LNCaP clone FGC (cell line): ENCODE measurements around the gene TEX22.
"Not testable (repeated sequence)": the region's sequence is repeated elsewhere in the genome, so short reads cannot be mapped to it uniquely, and the experiment has no call there.

Experiments used
- DNase-seq: peaks from one replicate; pipeline ENCODE4 v3.0.0-alpha.2; 2011; ENCODE audit warnings: low read depth
- H3K4me3 ChIP-seq: 2 replicates; pipeline ENCODE4 v1.5.1; 2011; ENCODE audit warnings: mild to moderate bottlenecking, low read depth, low read length, control low read depth
- CTCF ChIP-seq: IDR thresholded peaks from 2 replicates; pipeline ENCODE4 v1.5.1; 2012; ENCODE audit warnings: mild to moderate bottlenecking; ENCODE audit not compliant: control insufficient read depth, insufficient read depth; ENCODE audit errors: extremely low read depth

TEX22 gene

GRCh38 chr14:105358140-105358846 lies 40.0 kb upstream of the TEX22 start:
- H3K4me3 ChIP-seq, result no peak overlapping the region
- TF ChIP-seq CTCF, result no peak
- no peak for DNase-seq

- no peak for DNase-seq
- no peak for TF ChIP-seq CTCF
- no peak overlapping the region for H3K4me3 ChIP-seq
Measured at GRCh38 chr14:105358943-105359342, 39.4 kb upstream of the TEX22 start.

GRCh38 chr14:105361412-105361811 lies 36.9 kb upstream of the TEX22 start:
- not testable (repeated sequence) for DNase-seq

GRCh38 chr14:105363847-105364708 lies 34.3 kb upstream of the TEX22 start:
- no peak overlapping the region for H3K4me3 ChIP-seq
- no peak for DNase-seq
- TF ChIP-seq CTCF, result no peak

More at GRCh38 chr14:105361412-105361811, 36.9 kb upstream of the TEX22 start:
- not testable (repeated sequence) for H3K4me3 ChIP-seq

GRCh38 chr14:105365101-105365500 lies 33.2 kb upstream of the TEX22 start:
- DNase-seq, result no peak
- H3K4me3 ChIP-seq, result no peak overlapping the region
- TF ChIP-seq CTCF, result no peak

GRCh38 chr14:105365681-105366080 lies 32.7 kb upstream of the TEX22 start:
- TF ChIP-seq CTCF, result no peak
- no peak for DNase-seq

GRCh38 chr14:105366386-105367074 lies 31.8 kb upstream of the TEX22 start:
- TF ChIP-seq CTCF, result no peak
- DNase-seq, result no peak
- no peak overlapping the region for H3K4me3 ChIP-seq

More at GRCh38 chr14:105365681-105366080, 32.7 kb upstream of the TEX22 start:
- H3K4me3 ChIP-seq, result no peak overlapping the region
